AML-193 (cell line): Measurements from ENCODE around the gene SCARB1.

Source experiments
- DNase-seq, 2 experiments: peaks; one replicate each; lab custom pipeline; 2025; lab: John Stamatoyannopoulos, UW

Gene SCARB1

DNA sequence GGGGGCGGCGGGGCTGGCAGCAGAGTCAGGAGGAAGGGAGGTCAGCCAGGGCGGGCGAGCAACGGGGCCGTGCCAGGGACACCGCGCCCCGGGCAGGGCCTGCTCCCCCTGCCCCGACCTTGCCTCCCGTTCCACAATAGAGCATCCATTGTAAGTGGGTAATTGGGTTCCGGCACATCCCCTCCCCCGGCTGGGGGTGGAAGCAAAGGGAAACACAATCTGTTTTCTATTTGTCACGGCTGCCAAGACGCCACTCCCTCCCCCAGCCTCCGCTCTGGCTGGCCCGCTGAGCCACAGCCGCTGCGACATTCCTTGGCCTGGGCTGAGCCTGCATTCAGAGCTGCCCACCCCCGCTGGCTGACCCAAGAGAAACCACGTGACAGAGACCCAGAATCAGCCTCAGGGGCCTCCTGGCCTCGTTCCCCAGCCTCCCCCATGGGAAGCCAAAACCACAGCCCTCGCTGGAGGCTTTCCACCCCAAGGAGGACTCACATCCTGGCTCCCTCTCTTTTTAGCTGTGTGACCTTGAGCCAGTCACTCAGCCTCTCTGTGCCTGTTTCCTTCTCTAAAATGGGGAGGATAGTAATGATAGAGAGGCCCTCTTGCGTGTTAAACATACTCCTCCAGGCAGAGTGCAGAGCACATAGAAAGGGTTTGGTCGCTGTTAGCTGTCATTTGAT is 117.6 kb downstream of the SCARB1 start:
- DNase-seq, result no peak

GRCh38 chr12:124745465-124745890 is 118.2 kb downstream of the SCARB1 start:
- no peak for DNase-seq

GRCh38 chr12:124744659-124745464 is 118.8 kb downstream of the SCARB1 start:
- no peak for DNase-seq

GRCh38 chr12:124744273-124744640 is 119.4 kb downstream of the SCARB1 start:
- no peak for DNase-seq

DNA sequence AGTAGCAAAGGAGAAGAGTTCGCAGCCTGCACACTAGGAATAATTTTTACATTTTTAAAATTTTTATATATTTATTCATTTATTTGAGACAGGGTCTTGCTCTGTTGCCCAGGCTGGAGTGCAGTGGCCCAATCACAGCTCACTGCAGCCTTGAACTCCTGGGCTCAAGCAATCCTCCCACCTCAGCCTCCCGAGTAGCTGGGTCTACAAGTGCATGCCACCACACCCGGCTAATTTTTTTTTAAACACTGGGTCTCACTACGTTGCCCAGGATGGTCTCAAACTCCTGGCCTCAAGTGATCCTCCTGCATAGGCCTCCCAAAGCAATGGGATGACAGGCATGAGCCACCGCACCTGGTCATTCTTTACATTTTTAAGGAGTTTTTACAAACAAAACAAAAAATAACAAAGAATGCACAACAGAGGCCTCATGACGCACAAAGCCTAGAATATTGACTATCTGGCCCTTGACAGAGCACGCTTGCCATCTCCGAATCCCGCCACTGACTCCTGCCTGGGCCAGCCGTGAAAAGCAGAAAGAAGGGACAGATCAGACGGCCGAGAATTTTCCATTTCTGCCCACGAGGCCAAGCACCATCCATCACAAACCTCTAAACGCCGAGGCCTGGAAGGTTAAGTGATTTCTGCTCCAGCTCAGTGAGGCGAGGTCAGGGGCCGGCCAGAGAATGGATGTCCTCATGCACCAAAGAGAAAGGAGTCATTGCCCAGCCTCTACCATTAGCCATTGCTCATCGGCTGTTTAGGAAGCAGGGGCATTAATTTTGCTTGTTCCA is 120.0 kb downstream of the SCARB1 start:
- DNase-seq, result no peak

- no peak for DNase-seq
Observed at GRCh38 chr12:124742678-124743077, 121.0 kb downstream of the SCARB1 start.

DNA sequence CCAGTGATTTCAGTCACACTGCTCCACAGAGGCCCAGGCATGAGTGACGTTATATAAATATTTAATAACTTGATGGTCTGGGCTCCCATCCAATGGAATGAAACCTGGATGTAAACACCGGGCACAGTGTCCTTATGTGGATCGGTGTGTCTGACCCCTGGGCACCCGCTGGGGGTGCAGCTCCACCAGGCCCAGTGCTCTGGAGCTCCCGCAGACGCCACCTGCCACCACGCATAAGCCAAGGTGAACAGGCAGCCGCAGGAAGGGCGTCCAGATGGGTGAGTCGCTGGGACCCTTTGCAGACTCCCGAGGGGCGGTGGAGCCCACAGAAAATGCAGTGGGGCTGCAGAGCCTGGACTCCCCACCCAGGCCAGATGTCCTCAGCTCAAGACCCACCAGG is 121.6 kb downstream of the SCARB1 start:
- DNase-seq, result no peak

DNA sequence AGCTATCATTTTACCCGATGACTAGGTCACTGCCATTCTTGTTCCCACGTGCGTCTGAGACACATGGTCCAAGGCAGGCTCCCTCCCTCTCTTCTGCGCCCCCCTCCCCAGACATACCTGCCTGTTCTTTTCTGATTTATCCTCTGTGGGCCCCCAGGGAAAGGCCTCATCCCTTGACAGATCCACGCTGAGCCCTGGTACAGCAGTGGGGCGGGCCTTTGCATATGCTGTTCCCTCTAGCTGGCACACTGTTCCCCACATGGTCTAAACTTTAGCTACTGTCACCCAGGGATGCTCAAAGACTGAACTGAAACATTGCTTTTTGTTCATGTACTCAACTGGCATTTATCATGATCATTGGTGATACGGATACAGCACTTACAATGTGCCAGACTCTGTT is 122.5 kb downstream of the SCARB1 start:
- no peak for DNase-seq

DNA sequence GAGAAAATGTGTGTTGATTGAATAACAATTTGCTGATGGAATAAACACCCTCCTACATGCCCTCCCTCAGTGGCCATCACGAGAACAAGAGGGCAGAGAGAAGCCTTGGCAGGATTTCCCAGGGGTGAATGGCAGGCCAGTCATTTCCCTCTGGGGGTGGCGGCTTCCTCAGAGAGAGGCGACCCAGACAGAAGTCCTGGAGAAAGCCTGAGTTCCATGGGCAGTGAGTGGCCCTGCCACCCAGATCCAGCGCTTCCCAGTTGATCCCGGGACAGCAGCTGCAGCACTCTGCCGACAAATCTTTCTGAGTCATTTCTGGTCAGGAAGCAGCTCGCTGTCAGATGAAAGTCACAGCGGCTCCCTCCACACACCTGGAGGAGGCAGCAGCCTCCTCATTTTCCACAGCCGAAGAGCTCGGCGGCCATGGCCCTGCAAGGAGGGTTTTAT is 123.0 kb downstream of the SCARB1 start:
- DNase-seq, result no peak

DNA sequence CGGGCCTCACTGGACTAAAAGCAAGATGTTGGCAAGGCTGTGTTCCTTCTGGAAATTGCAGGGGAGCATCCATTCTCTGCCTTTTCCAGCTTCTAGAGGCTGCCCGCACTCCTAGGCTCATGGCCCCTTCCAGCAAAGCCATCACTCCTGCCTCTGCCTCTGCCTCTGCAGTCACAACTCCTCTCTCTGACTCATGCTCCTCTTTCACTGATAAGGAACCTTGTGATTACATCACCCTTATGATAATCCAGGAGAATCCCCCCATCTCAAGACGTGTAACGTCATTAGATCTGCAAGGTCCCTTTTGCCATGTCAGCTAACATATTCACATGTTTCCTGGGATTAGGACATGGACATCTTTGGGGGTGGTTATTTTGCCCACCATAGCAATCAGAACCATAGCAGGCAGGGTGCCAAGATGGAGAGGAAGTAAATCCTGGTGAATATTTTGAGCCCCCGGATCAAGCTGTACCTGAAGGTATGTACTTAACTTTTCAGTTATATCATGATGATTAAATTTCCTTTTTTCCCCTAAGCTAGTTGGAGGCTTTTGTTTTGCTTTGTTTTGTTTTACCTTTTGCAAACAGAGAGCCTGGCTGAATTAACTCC is 123.6 kb downstream of the SCARB1 start:
- no peak for DNase-seq

GRCh38 chr12:124738636-124739467 is 124.8 kb downstream of the SCARB1 start:
- no peak for DNase-seq

GRCh38 chr12:124737772-124738635 is 125.7 kb downstream of the SCARB1 start:
- no peak for DNase-seq

DNA sequence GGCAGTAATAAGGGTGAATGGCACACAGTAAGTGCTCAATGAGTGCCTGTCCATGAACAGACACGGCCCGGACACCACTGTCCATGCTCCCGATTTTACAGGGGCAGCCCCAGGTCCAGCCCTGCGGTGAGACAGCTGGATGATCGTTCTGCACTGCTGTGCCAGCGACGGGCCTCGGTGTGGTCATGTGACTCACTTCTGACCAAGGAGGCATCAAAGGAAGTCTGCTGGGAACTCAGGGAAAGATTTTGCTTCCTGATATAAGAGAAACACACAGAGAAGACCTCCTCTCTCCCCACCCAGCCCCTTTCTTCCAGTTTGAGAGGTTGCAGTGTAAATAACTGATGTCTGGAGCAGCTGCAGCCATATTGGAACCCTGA is 126.6 kb downstream of the SCARB1 start:
- no peak for DNase-seq

DNA sequence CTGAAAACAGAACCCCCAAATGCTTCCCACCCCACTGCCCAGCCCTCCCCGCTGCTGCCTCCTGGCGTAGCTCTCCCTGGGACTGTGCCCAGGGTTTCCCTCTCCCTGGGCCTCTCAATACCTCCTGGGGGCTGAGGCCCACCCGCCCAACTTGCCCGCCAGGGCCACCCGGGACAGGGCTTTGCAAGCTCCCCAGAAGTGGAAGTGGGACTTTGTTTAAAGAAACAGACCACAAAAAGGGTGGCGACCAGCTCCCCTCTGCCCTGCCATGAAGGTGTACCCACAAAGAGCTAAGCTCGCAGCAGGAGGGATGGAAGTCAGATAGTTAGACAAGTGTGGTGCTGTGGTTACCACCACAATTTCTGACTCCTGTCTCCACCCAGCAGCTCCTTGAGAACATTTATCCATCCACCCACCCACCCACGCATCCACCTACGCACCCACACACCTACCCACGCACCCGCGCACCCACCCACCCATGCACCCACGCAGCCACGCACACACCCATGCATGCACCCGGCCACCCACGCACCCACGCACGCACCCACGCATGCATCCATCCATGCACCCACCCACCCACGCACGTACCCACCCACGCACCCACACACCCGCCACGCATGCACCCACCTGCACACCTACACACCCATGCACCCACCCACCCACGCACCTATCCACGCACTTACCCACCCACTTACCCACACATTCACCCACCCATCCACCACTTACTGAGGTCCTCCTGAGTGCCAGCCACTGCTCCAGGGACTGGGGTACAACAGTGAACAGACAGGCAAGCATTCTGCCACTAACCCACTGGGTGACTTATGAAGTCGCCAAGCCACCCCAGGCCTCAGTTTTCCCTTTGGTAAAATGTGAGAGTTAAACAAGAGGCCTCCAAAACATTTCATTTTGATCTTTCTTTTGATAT is 127.3 kb downstream of the SCARB1 start:
- no peak for DNase-seq

GRCh38 chr12:124734224-124734788 is 129.4 kb downstream of the SCARB1 start:
- DNase-seq, result peak; percentile 84 to 88

DNA sequence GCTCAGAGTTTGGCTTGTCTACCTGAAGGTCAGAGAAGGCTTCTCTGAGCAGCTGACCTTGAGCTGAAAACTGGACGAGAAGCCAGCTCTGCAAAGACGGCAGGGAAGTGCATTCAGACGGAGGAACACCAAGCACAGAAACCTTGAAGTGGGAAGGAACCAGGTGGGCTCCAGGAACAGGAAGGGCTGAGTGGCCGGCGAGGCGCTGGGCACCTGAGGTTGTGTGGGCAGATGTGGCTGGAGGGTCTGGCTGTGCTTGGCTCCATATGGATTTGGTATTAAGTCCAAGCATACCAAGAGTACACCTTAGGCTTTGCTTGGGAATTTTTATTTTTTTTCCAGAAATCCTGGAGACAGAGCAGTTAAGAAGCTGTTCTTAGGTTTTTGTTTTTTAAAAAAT is 130.6 kb downstream of the SCARB1 start:
- DNase-seq, result no peak

DNA sequence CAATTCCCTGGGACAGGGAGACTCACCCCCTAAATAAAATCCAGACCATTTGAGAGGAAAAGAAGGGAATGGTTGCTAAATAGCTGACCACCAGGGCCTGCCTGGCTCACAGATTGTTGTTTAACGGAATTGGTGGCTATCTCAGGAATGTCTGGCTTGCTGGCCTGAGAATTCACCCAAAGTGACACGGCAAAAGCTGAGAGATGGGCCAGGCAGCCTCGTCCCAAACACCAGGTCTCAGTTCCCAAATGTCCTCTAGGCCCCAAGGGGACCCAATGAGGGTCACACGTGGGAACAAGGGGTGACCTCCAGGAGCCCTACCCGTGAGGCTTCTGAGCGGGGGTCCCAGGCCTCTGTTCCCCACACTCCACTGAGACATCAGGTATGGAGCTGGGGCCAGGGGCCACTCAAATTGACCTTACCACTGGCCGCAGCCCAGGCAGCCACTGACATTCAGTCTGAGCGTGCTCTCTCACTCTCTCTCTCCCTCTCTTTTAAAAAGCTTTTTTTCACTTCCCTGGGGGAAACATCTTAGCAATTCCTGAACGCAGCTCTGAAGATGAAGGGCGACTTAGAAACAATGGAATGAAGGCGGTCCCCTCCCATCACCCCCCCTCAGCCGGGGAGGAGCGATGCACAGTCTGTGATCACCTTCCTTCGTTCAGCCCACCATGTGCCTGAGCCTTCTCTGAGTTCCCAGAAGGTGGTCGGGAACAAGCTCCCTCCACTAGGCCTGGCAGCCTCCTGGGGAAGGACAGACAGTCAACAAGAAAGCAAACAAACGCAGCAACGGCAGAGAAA is 131.2 kb downstream of the SCARB1 start:
- no peak for DNase-seq

- no peak for DNase-seq
Observed at GRCh38 chr12:124731869-124732268, 131.8 kb downstream of the SCARB1 start.
